GM10248 (cell line): ENCODE results near the gene RAB8A.

Experiments used
- CTCF ChIA-PET: fragments of 300-600 bp; sonication (Branson Sonifier 250); formaldehyde crosslinking; extraction: SDS; loops from one replicate; lab custom pipeline; 2021; ENCODE audit warnings: antibody characterized with exemption; lab: Yijun Ruan, JAX
- POLR2A ChIA-PET: fragments of 350-650 bp; sonication (Branson Sonifier 250); formaldehyde crosslinking; extraction: SDS; loops from one replicate; lab custom pipeline; 2020; ENCODE audit warnings: antibody characterized with exemption; lab: Yijun Ruan, JAX
- DNase-seq: peaks from one replicate; pipeline ENCODE4 v3.0.0; 2012; ENCODE audit errors: extremely low spot score
- TF ChIP-seq, protein P1 (sequence below): IDR thresholded peaks from 2 replicates; pipeline ENCODE4 v1.5.1; 2012; ENCODE audit warnings: mild to moderate bottlenecking, low read depth; ENCODE audit errors: extremely low read depth, missing control alignments, control extremely low read depth

The RAB8A gene

GRCh38 chr19:16104722-16105121 is 7.0 kb upstream of the RAB8A start:
- POLR2A ChIA-PET = interaction anchor here (0.7 kb wide), 1 partner anchor 8 kb away, joined by 3 read pairs; no protein-coding TSS in a partner anchor
- DNase-seq = no peak
- TF ChIP-seq, protein P1, sequence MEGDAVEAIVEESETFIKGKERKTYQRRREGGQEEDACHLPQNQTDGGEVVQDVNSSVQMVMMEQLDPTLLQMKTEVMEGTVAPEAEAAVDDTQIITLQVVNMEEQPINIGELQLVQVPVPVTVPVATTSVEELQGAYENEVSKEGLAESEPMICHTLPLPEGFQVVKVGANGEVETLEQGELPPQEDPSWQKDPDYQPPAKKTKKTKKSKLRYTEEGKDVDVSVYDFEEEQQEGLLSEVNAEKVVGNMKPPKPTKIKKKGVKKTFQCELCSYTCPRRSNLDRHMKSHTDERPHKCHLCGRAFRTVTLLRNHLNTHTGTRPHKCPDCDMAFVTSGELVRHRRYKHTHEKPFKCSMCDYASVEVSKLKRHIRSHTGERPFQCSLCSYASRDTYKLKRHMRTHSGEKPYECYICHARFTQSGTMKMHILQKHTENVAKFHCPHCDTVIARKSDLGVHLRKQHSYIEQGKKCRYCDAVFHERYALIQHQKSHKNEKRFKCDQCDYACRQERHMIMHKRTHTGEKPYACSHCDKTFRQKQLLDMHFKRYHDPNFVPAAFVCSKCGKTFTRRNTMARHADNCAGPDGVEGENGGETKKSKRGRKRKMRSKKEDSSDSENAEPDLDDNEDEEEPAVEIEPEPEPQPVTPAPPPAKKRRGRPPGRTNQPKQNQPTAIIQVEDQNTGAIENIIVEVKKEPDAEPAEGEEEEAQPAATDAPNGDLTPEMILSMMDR = no peak
- CTCF ChIA-PET = interaction anchor here (1.3 to 2.0 kb wide), 2 partner anchors 10 to 13 kb away, joined by 3 to 7 read pairs; no protein-coding TSS in a partner anchor

DNA sequence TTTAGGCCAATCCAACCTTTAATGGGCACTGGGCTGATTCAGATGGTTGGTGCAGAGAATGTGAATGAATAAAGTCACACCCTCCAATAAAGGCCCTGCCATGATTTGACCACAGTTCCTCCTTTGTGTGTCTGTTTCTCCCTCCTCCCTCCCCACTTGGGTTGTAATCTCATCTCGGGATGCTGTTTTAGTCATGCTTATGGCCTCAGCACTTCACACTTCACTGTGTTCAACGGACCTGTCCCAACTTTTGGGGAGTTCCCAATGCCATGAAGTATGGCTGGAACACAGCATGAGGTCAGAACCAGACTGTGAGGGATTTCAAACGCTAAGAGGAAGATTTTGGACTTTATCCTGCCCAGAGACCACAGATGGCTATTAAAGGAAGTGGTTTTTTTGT is 5.6 kb upstream of the RAB8A start:
- ChIA-PET CTCF (interaction anchor here (2.0 kb wide), 1 partner anchor 11 kb away, joined by 7 read pairs; no protein-coding TSS in a partner anchor), POLR2A (no interaction called here)
- DNase-seq = no peak

GRCh38 chr19:16111909-16112752 is 442 bp downstream of the RAB8A start:
- ChIA-PET CTCF (interaction anchor here (1.1 to 2.7 kb wide), 11 partner anchors 8 to 70 kb away, joined by 3 to 18 read pairs (median 6); partner anchors contain the start of gene HSH2D), POLR2A (interaction anchor here (0.9 to 1.8 kb wide), 2 partner anchors 12 to 17 kb away, joined by 3 to 4 read pairs; no protein-coding TSS in a partner anchor)
- TF ChIP-seq, protein P1 = no peak
- no peak for DNase-seq

More for the DNA sequence above, 5.6 kb upstream of the RAB8A start:
- TF ChIP-seq, protein P1 = no peak

DNA sequence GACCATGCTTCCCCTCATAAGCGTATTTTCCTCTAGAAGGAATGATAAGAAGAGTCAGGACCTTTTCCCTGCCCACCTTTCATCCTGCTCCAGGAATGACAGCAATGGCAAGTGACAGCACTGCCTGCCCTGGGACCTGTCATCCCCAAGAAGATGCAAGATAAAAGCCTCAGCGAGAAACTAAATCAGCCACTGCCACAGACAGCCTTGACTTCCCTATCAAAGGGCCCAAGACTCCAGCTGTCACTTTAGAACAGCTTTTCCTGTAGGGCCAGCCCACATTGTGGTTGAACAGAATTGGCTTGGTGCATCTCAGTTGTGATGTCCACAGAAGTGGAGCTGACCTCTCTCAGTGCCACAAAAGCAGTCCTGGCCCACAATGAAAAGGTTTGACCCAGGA is 1.1 kb downstream of the RAB8A start:
- CTCF ChIA-PET = interaction anchor here (1.1 to 2.0 kb wide), 6 partner anchors 21 to 71 kb away, joined by 3 to 6 read pairs (median 4); no protein-coding TSS in a partner anchor

DNA sequence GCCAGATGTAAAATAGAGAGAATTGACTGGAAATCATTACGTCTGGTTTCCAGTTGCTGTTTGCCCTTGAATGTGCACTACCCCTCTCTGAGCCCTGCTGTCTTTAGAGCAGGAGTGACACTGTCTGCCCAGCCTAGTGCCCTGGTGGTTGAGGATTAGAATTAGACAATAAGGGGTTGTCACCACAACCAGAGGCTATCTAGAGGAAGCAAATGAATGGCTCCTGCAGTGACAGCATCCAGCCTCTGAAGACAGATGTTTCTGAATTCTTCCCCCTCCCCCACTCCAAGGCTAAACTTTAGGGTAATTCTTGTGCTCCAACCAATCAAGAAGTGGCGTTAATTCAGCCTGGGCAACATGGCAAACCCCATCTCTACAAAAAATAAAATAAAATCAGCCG is 2.0 kb downstream of the RAB8A start:
- no peak for DNase-seq
- POLR2A ChIA-PET = no interaction called here
- CTCF ChIA-PET = interaction anchor here (1.3 to 2.0 kb wide), 4 partner anchors 22 to 67 kb away, joined by 3 to 6 read pairs (median 4); no protein-coding TSS in a partner anchor
- TF ChIP-seq, protein P1 = no peak

More for the DNA sequence above, 1.1 kb downstream of the RAB8A start:
- POLR2A ChIA-PET = no interaction called here
- DNase-seq = no peak
- TF ChIP-seq, protein P1 = no peak

GRCh38 chr19:16115301-16116039 is 3.8 kb downstream of the RAB8A start:
- CTCF ChIA-PET = interaction anchor here (1.2 to 2.5 kb wide), 3 partner anchors 26 to 67 kb away, joined by 3 to 7 read pairs (median 3); no protein-coding TSS in a partner anchor
- POLR2A ChIA-PET = interaction anchor here (0.7 kb wide), 1 partner anchor 32 kb away, joined by 5 read pairs; no protein-coding TSS in a partner anchor
- TF ChIP-seq, protein P1 = no peak
- DNase-seq = no peak
